Endothelial cell of umbilical vein (primary cell): ENCODE measurements around the gene FHOD3. TPM values are rescaled to one million over a fixed set of nuclear protein-coding genes. Genes with fewer than 3 reads are reported as not detected.

Source experiments
- BruUV-seq: library from RNA; stranded (reverse); fragments of 400-500 nt; replicated peaks from 2 replicates; lab custom pipeline; 2021; lab: Mats Ljungman, UMichigan
- CTCF ChIA-PET: fragments of 300-600, 350-600 bp; sonication (Branson Sonifier 250); formaldehyde crosslinking; loops from one replicate; lab custom pipeline; 2021; ENCODE audit warnings: antibody characterized with exemption, inconsistent platforms; lab: Charles Lee
- POLR2A ChIA-PET: fragments of 300-600, 350-600 bp; sonication (Branson Sonifier 250); formaldehyde crosslinking; loops from one replicate; lab custom pipeline; 2021; ENCODE audit warnings: antibody characterized with exemption, inconsistent platforms; lab: Charles Lee
- DNase-seq: peaks from one replicate; pipeline ENCODE4 v3.0.0-alpha.2; 2011; ENCODE audit warnings: low read depth, low spot score
- FAIRE-seq: peaks from 2 replicates; lab custom pipeline; 2011; peaks lifted over from hg19 to GRCh38; lab: Jason Lieb, UNC
- H2AFZ ChIP-seq: 2 replicates; pipeline ENCODE4 v1.6.0; 2012; ENCODE audit warnings: low read depth, low read length, control low read depth, inconsistent platforms
- H3K27ac ChIP-seq: 2 replicates; pipeline ENCODE4 v1.5.1; 2011; ENCODE audit warnings: low read depth, mild to moderate bottlenecking, control low read depth, low read length, moderate library complexity; ENCODE audit not compliant: insufficient read depth
- H3K27me3 ChIP-seq, 2 experiments: 2 replicates each; pipeline versions ENCODE4 v1.6.0 to v1.6.1; 2011; ENCODE audit warnings: low read length in 2 of 2, mixed read lengths in 1 of 2; ENCODE audit not compliant: control insufficient read depth in 2 of 2, insufficient read depth in 2 of 2
- H3K36me3 ChIP-seq, 2 experiments: 2 replicates in 1 of 2; 3 replicates in 1 of 2; pipeline ENCODE4 v1.5.1; 2011; ENCODE audit warnings: low read length in 2 of 2, mild to moderate bottlenecking in 1 of 2, moderate library complexity in 1 of 2; ENCODE audit not compliant: control insufficient read depth in 2 of 2, insufficient read depth in 2 of 2; ENCODE audit errors: extremely low read depth in 1 of 2
- H3K4me1 ChIP-seq: 3 replicates; pipeline ENCODE4 v1.5.1; 2011; ENCODE audit warnings: mild to moderate bottlenecking, low read length; ENCODE audit not compliant: control insufficient read depth, insufficient read depth; ENCODE audit errors: extremely low read depth
- H3K4me2 ChIP-seq: 2 replicates; pipeline ENCODE4 v1.6.1; 2011; ENCODE audit warnings: low read length, control low read depth, mixed read lengths; ENCODE audit not compliant: insufficient read depth
- H3K4me3 ChIP-seq, 3 experiments: fragments of 200-600 bp in 1 of 3; sonication (generic), shearing (Covaris generic) in 1 of 3; replicated peaks in 1 of 3; 2 replicates each; pipeline ENCODE4 v1.5.1; 2011 to 2016; ENCODE audit warnings: control low read depth in 3 of 3, low read length in 3 of 3, mild to moderate bottlenecking in 2 of 3, inconsistent platforms in 1 of 3, low read depth in 1 of 3, moderate library complexity in 1 of 3; ENCODE audit not compliant: insufficient read depth in 1 of 3
- H3K79me2 ChIP-seq: 2 replicates; pipeline ENCODE4 v1.6.0; 2012; ENCODE audit warnings: low read length, inconsistent platforms; ENCODE audit not compliant: control insufficient read depth, insufficient read depth
- H3K9ac ChIP-seq: replicated peaks from 2 replicates; pipeline ENCODE3; 2011; ENCODE audit warnings: low read length, control low read depth; ENCODE audit not compliant: insufficient read depth; ENCODE audit errors: extremely low read depth
- H3K9me1 ChIP-seq: replicated peaks from 3 replicates; pipeline ENCODE4 v1.6.0; 2011; ENCODE audit warnings: mild to moderate bottlenecking, low read length; ENCODE audit not compliant: control insufficient read depth, insufficient read depth; ENCODE audit errors: extremely low read depth
- H3K9me3 ChIP-seq: replicated peaks from 2 replicates; pipeline ENCODE4 v1.5.1; 2012; ENCODE audit warnings: low read length, inconsistent platforms; ENCODE audit not compliant: control insufficient read depth, insufficient read depth
- H4K20me1 ChIP-seq: replicated peaks from 2 replicates; pipeline ENCODE3; 2011; ENCODE audit warnings: mild to moderate bottlenecking, low read length; ENCODE audit not compliant: control insufficient read depth, insufficient read depth; ENCODE audit errors: extremely low read depth
- EZH2 ChIP-seq: IDR thresholded peaks from 2 replicates; pipeline ENCODE4 v1.6.1; 2012; ENCODE audit warnings: borderline replicate concordance, low read depth, mild to moderate bottlenecking, moderate library complexity, low read length, inconsistent platforms; ENCODE audit not compliant: severe bottlenecking
- FOS ChIP-seq: IDR thresholded peaks from 2 replicates; pipeline ENCODE4 v1.6.1; 2011; ENCODE audit warnings: mild to moderate bottlenecking, low read length, moderate library complexity, borderline replicate concordance; ENCODE audit not compliant: insufficient read depth
- GATA2 ChIP-seq: IDR thresholded peaks from 2 replicates; pipeline ENCODE4 v1.7.0; 2011; ENCODE audit warnings: low read depth, mild to moderate bottlenecking, moderate library complexity, mixed read lengths, low read length; ENCODE audit not compliant: insufficient read length, insufficient read depth
- JUN ChIP-seq: IDR thresholded peaks from 2 replicates; pipeline ENCODE4 v1.6.1; 2011; ENCODE audit warnings: borderline replicate concordance, low read depth; ENCODE audit not compliant: insufficient read length, insufficient read depth
- MYC ChIP-seq: IDR thresholded peaks from one replicate; pipeline ENCODE4 v1.6.1; 2011; ENCODE audit warnings: mild to moderate bottlenecking, low read depth, low read length
- POLR2A ChIP-seq: IDR thresholded peaks from 2 replicates; pipeline ENCODE4 v1.6.1; 2012; ENCODE audit warnings: low read depth, mild to moderate bottlenecking, control low read depth, low read length
- POLR2AphosphoS5 ChIP-seq: IDR thresholded peaks from 2 replicates; pipeline ENCODE4 v1.6.1; 2012; ENCODE audit warnings: low read depth, mild to moderate bottlenecking, control low read depth, low read length, moderate library complexity; ENCODE audit not compliant: insufficient read depth
- dilution Hi-C: fragments of 300-500 bp; cut with MboI; formaldehyde crosslinking; loops from one replicate; pipeline ENCODE4 v1.15.0; 2019; ENCODE audit warnings: low sequenced_read_pairs; ENCODE audit not compliant: extremely low pct_ligation_motif_present
- intact Hi-C: fragments of 100-400 bp; cut with micrococcal nuclease; formaldehyde crosslinking; loops from one replicate; pipeline ENCODE4 v1.10.0; 2022
- polyA plus RNA-seq, 4 experiments: library from polyadenylated mRNA; depleted of rRNA in 3 of 4; stranded (reverse) in 3 of 4; unstranded in 1 of 4; fragments of >200 nt; gene quantifications; 2 replicates each; pipeline versions ENCODE4 v1.2.1 to v1.2.3, GENCODE V29; 2011 to 2012; ENCODE audit warnings: missing spikeins in 1 of 4
- total RNA-seq: library from RNA; stranded (reverse); gene quantifications from 2 replicates; pipeline ENCODE4 v1.2.3, GENCODE V29; 2021
- TF ChIP-seq, protein P1 (sequence below): IDR thresholded peaks from 2 replicates; pipeline ENCODE4 v1.6.1; 2011; ENCODE audit not compliant: insufficient read depth, insufficient read length
- TF ChIP-seq, protein P2 (sequence below), 2 donors: IDR thresholded peaks; 1 replicate in 1 of 2; 2 replicates in 1 of 2; pipeline ENCODE4 v1.5.1; 2011; ENCODE audit warnings: low read length in 2 of 2, mild to moderate bottlenecking in 2 of 2, moderate library complexity in 2 of 2, control low read depth in 1 of 2, inconsistent platforms in 1 of 2, low read depth in 1 of 2; ENCODE audit not compliant: insufficient read depth in 1 of 2; ENCODE audit errors: extremely low read depth in 1 of 2

FHOD3 gene
- total and polyA plus RNA-seq, 2 donors (not counting 3 experiments of a cell fraction or from before 2014, with no cell fraction given): 0.06 to 1.5 TPM

DNA sequence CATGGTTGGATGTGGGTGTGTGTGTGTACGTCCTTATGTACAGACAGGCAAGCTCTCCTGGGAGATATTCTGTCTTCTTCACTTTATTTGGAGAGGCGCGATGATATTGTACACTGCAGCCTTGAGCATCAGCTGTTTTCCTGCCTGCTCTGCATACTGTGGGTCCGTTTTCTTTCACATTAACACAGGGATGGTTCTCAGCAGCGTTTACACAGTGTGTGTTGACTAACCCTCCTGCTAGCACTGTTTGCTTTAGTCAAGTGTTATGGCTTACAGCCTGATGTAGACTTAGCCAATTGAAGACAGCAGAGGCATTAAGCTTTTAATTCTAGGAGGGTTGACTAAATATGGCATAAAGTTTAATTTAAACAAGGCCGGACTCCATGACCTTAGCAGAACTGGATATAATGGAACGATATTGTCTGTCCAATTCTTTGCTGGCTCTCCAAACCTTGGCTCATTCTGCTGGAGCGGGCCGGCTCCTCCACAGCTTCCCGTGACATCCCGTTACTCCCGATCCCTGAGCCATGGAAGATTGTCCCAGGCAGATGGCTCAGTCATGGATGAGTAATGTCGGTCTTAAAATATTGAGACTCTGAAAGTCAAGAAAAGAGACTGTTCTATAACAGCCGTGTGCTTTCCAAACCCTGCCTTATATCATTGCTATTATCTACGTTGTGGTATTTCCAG lies 396.6 kb downstream of the FHOD3 start:
- H3K9me1 ChIP-seq: no peaks in the 10 kb centered on the region
- H3K27me3 ChIP-seq: peaks cover 2 to 3% of the 10 kb centered on the region in 2 experiments
- no peak overlapping the region for H3K9ac ChIP-seq
- H3K36me3 ChIP-seq: no peaks in the 10 kb centered on the region
- FAIRE-seq (no peak), DNase-seq (no peak)
- H4K20me1 ChIP-seq: no peaks in the 10 kb centered on the region
- dilution Hi-C loops (no loop called here), intact Hi-C loops (no loop called here)
- H2AFZ ChIP-seq: no peak overlapping the region
- no peak overlapping the region for H3K27ac ChIP-seq
- BruUV-seq: no TSS peak
- POLR2A ChIA-PET: no interaction called here
- CTCF ChIA-PET: interaction anchor here (0.8 kb wide), 1 partner anchor 26 kb away, joined by 3 read pairs; no protein-coding TSS in a partner anchor
- no peaks in the 10 kb centered on the region for H3K4me1 ChIP-seq
- H3K4me2 ChIP-seq: no peak overlapping the region
- H3K79me2 ChIP-seq: no peaks in the 10 kb centered on the region
- no peak overlapping the region for H3K4me3 ChIP-seq
- TF ChIP-seq, protein P1, sequence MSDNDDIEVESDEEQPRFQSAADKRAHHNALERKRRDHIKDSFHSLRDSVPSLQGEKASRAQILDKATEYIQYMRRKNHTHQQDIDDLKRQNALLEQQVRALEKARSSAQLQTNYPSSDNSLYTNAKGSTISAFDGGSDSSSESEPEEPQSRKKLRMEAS: no peak
- TF ChIP-seq EZH2 (no peak), POLR2AphosphoS5 (no peak), FOS (no peak), MYC (no peak), GATA2 (no peak)
- no peaks in the 10 kb centered on the region for H3K9me3 ChIP-seq

DNA sequence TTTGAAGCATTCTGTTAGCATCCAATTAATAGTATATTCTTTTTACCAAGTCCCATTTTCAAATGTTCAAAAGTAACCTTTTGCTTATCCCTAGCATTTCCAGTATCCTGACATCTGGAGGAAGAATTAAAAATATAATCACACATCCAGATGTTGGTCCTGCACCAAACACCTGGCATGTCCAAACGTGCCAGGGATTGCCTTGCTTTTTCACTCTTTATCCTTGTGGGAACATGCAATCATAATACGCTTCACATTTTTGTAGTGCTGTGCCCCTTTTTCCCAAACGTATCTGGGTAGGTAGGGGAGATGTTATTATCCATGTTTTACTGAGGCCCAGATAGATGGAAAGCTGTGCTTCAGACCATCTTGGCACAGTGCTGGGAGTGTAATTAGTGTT lies 398.3 kb downstream of the FHOD3 start:
- POLR2A ChIA-PET: no interaction called here
- Histone ChIP-seq H3K27me3 (no peaks in the 10 kb centered on the region), H2AFZ (no peak overlapping the region), H3K9ac (no peak overlapping the region), H3K79me2 (no peaks in the 10 kb centered on the region), H3K4me3 (no peak overlapping the region), H3K27ac (no peak overlapping the region), H3K4me1 (no peaks in the 10 kb centered on the region), H3K36me3 (no peaks in the 10 kb centered on the region), H3K4me2 (no peak overlapping the region), H3K9me1 (no peaks in the 10 kb centered on the region), H3K9me3 (no peaks in the 10 kb centered on the region), H4K20me1 (no peaks in the 10 kb centered on the region)
- intact Hi-C loops: no loop called here
- CTCF ChIA-PET: no interaction called here
- no peak for DNase-seq
- TF ChIP-seq POLR2AphosphoS5 (no peak), FOS (no peak), GATA2 (no peak), EZH2 (no peak), JUN (no peak), POLR2A (no peak), MYC (no peak)
- TF ChIP-seq, protein P1: no peak
- TF ChIP-seq, protein P2, sequence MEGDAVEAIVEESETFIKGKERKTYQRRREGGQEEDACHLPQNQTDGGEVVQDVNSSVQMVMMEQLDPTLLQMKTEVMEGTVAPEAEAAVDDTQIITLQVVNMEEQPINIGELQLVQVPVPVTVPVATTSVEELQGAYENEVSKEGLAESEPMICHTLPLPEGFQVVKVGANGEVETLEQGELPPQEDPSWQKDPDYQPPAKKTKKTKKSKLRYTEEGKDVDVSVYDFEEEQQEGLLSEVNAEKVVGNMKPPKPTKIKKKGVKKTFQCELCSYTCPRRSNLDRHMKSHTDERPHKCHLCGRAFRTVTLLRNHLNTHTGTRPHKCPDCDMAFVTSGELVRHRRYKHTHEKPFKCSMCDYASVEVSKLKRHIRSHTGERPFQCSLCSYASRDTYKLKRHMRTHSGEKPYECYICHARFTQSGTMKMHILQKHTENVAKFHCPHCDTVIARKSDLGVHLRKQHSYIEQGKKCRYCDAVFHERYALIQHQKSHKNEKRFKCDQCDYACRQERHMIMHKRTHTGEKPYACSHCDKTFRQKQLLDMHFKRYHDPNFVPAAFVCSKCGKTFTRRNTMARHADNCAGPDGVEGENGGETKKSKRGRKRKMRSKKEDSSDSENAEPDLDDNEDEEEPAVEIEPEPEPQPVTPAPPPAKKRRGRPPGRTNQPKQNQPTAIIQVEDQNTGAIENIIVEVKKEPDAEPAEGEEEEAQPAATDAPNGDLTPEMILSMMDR (IDR thresholded peaks at IDR 0.05; ENCODE audit: extremely low read depth in 1 of 2, insufficient read depth in 1 of 2, low read depth in 1 of 2, low read length in 2 of 2): no peak
- dilution Hi-C loops: no loop called here
- FAIRE-seq: no peak
- BruUV-seq: no TSS peak
